HG03571 (cell line): ENCODE measurements around the gene MYBPC1.
"Not testable (repeated sequence)": the region's sequence is repeated elsewhere in the genome, so short reads cannot be mapped to it uniquely, and the experiment has no call there.

Source experiments
- ATAC-seq: cut with Tn5 transposase; IDR thresholded peaks from one replicate; pipeline ENCODE4 v1.9.1; 2021; ENCODE audit not compliant: unreplicated experiment

The MYBPC1 gene

GRCh38 chr12:101729842-101730241 lies 135.1 kb downstream of the MYBPC1 start:
- ATAC-seq: no peak

GRCh38 chr12:101732318-101732717 lies 137.5 kb downstream of the MYBPC1 start:
- ATAC-seq: no peak

- ATAC-seq: peak; percentile 57
Observed at GRCh38 chr12:101733166-101733565, 138.4 kb downstream of the MYBPC1 start.

DNA sequence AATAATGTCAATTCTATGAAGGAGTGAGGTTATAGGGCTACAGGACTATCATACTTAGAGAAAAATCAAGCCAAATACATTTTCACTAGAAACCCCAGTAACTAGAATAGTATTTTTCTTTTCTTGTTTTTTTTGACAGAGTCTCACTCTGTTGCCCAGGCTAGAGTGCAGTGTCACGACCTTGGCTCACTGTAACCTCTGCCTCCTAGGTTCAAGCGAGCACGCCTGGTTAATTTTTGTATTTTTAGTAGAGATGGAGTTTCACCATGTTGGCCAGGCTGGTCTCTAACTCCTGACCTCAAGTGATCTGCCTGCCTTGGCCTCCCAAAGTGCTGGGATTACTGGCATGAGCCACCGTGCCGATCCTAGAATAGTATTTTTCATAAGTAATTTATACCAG lies 139.7 kb downstream of the MYBPC1 start:
- ATAC-seq: not testable (repeated sequence)
